Suppressor macrophage treated with lipopolysaccharide for 4 hours (primary cell): ENCODE measurements around the gene GLE1.

Experiments
- DNase-seq: peaks from one replicate; pipeline ENCODE4 v3.0.0-alpha.2; 2020

Gene GLE1, protein sequence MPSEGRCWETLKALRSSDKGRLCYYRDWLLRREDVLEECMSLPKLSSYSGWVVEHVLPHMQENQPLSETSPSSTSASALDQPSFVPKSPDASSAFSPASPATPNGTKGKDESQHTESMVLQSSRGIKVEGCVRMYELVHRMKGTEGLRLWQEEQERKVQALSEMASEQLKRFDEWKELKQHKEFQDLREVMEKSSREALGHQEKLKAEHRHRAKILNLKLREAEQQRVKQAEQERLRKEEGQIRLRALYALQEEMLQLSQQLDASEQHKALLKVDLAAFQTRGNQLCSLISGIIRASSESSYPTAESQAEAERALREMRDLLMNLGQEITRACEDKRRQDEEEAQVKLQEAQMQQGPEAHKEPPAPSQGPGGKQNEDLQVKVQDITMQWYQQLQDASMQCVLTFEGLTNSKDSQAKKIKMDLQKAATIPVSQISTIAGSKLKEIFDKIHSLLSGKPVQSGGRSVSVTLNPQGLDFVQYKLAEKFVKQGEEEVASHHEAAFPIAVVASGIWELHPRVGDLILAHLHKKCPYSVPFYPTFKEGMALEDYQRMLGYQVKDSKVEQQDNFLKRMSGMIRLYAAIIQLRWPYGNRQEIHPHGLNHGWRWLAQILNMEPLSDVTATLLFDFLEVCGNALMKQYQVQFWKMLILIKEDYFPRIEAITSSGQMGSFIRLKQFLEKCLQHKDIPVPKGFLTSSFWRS

DNA sequence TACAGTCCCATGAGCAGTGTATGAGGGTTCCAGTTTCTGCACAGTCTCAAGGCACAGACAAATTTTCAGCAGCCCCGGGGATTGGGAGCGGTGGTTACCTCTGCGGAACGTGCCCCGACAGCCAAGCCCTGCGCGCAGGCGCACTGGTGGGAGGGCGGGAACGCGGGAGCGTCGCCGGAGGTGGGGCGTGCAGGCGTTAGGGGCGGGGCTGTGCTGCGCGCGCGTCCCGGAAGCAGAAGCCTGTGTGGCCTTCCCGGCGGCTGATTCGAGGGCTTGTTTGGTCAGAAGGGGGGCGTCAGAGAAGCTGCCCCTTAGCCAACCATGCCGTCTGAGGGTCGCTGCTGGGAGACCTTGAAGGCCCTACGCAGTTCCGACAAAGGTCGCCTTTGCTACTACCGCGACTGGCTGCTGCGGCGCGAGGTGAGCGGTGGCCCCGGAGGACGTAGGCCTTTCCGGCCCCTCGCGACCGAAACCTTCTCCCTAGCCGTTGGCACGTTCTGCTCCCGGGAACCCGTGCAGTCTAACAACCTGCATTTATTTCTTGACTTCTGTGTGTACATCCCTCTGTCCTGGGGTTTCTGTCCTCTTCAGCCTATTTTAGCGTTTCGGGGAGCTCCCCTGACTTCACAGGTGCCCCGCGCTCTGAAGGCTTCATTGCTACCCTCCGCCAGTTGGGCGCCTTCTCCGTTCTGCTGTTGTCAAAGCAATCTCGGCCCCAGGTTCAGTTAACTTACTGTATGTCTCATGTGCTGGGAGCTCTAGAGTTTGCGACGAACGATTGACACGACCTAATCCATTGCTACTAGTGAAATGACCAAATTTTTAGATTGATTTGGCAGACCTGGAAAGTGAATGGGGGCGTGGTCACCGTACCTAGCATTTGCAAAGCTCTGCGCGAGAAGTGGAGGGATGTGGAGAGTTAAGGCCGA, at the start of gene GLE1:
TSS of gene GLE1 (plus strand) at position 235 of the 929 bp plus-strand sequence. CDS start at position 322, 87 bp downstream.
- peak; percentile 98 for DNase-seq

DNA sequence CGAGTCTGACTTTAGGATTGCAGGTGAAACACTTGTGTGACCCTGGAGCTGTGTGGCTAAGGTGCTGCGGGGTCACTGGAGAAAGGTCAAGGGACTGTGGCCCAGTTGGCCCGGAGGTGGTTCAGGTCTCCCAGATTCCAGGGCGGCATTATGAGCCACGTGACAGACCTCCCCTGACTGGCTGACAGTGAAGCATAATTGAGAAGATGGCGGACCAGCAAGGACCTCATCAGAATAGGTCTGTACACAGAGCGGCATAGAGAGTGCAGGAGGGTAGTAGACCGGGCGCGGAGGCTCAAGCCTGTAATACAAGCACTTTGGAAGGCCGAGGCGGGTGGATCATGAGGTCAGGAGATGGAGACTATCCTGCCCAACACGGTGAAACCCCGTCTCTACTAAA, 49.5 kb upstream of the GLE1 start:
- DNase-seq = no peak

DNA sequence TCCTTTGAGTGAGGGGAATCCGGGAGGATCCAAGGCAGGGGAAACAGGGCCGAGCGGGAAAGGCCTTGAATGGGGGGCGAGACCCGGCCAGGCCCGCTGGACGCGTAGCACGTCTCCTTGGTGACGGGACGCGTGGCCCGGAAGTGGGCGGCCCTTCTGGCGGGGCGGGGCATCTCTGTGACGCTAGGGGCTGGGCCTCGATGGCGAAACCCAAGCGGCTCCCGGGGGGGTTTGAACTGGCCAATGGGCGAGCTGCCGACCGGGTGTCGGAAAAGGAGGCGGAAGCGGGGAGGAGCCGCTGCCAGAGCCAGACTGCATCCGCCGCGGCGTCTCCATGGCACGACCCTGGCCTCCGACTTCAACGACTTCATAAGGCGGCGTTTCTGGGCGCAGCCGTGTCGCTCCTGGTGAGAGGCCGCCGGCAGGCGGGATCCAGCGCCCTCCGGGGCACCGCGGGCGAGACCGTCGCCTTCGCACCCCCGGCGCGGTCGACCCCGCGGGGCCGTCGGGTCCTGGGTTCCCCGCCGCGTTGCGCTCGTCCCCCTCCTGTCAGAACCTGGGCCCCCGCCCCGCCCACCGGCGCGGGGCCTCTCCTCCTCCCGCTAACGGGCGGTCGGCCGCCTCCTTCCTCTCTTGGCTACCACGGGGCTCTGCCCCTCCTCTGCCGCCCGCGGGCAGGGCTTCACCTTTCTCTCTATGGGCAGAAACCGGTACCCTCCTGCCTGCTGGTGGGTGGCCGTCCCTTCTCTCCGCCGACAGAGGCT, 48.5 kb upstream of the GLE1 start, which contains the start of gene ODF2:
TSS of gene ODF2 (plus strand) at position 158 of the 764 bp plus-strand sequence. CDS start at position 244, 86 bp downstream.
- DNase-seq = peak; percentile 98

DNA sequence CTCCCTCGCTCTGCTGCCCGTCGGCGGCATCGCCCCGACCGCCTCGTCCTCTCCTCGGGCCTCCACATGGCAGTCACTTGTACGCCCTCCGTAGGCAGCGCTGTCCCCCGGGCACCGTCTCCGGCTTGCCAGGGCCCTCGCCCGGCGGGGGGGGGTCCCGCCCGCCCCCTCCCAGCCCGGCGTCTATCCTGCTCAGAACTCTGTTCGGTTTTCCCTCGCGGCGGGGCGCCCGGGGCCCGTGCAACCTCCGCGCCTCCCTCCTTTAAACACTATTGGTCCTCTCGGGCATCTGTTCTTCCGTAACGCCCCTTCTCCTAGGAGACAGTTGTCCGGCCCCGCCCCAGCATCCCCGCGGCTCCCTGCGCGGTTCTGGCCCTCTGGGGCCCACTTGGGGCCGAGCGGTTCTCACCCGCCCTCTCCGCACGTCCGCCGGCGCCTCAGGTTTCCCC, 47.9 kb upstream of the GLE1 start:
- DNase-seq = peak; percentile 80

DNA sequence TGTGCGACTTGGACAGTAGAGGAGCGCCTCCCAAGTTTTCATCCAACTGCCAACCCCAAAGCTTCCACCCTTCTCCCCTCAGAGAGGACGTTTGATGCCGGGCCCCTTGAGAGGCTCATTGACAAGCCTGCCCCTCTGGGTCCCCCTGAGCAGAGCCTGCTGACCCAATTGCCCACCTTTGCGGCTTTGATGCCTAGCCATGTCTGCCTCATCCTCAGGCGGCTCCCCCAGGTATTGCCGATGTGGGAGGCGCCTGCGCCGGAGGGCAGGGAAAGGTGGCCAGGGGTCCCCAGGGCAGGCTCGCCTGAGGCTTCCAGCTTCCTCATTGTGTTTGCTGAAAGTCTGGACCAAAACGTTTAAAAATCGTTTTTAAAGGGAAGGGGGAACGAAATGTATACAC, 47.3 kb upstream of the GLE1 start:
- DNase-seq = no peak

DNA sequence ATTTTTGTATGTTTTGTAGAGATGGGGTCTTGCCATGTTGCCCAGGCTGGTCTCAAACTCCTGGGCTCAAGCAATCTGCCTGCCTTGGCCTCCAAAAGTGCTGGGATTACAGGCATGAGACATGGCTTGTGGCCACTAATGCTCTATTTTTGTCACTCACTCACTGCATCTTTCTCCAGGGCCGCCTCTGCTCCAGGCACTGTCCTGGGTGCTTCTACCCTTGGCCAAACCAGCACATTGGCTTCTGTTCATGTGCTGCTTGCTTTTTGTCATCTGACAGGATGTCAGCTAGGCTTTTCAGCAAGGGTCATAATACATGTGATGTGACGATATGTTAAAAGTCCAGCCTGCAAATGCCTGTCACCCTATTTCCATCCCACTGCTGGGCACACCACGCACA, 45.5 kb upstream of the GLE1 start:
- DNase-seq = no peak

DNA sequence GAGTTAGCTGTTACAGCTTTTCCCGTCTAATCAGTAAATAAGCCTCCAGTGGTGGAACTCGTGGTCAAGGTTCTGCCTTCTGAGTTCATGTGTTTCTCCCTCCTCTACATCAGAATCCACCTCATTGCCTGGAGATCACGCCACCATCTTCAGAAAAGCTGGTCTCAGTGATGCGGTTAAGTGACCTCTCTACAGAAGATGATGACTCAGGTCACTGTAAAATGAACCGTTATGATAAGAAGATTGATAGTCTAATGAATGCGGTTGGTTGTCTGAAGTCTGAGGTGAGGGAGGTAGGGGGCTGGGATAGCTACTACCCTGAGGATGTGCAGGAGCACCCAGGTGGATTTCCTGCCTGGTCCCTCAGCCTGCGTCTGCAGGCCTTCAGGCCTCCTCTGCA, 35.4 kb upstream of the GLE1 start:
- DNase-seq = no peak

DNA sequence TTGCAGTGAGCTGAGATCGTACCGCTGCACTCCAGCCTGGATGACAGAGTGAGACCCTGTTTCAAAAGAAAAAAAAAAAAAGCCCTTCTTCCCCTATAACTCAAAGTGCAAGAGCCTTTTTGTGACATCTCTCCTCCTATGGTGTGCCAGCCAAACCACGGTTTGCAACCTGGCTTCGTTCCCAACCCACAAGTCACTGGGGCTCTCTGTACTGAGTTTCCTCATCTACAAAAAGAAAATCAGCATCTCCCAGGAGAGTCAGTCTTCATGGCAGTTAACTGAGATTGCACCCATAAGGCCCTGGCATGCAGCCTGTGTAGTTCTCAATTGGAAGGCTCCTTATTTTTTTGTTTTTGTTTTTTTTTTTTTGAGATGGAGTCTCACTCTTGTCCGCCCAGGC, 34.0 kb upstream of the GLE1 start:
- peak; percentile 6 for DNase-seq

DNA sequence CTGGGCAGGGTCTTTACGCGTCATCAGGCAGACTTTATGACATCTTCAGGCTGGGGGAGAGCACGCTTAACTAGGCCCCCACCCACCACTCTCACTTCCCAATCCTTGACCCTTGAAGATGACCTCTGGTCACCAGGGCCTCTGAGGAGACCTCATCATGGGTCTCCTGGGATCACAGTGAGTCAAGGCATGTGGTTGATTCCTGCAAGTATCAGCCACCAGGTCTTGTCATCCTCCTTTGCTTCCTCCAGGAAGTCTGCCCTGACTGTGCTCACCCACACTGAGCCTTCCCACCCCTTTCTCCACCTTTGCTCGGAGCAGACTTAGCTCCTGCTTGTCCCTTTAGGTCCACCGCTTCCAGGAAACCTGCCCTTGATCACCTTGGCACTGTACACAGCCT, 31.4 kb upstream of the GLE1 start:
- peak; percentile 11 for DNase-seq

DNA sequence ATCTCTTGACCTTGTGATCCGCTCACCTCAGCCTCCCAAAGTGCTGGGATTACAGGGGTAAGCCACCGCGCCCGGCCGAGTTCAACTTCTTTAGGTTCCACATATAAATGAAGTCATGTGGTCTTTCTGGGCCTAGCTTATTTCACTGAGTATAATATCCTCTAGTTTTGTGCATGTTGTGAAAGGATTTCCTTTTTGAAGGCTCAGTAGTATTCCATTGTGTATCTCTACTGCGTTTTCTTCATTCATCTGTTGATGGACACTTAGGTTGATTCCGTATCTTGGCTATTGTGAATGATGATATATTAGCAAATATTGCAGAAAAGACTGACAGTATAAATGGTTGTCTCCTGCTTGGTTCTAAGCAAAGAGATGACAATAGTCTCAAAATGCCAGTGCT, 28.7 kb upstream of the GLE1 start:
- DNase-seq = no peak

DNA sequence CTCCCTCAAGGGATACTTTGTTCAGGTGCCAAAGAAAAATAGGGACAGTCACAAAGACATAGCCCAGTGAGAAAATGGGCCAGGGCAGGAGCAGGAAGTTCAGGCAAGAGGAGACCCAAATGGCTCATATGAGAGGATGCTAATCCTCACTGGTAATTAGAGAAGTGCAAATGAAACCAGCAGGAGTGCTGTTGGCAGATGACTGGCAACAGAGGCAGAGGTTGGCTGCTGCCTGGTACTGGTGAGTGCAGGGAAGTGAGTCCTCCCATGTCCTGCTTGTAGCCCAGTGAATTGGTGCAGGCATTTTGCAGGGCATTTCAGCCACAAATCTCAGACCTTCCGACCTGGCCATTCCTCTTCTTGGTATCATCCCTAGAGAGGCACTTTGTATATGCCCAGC, 25.3 kb upstream of the GLE1 start:
- DNase-seq = no peak

DNA sequence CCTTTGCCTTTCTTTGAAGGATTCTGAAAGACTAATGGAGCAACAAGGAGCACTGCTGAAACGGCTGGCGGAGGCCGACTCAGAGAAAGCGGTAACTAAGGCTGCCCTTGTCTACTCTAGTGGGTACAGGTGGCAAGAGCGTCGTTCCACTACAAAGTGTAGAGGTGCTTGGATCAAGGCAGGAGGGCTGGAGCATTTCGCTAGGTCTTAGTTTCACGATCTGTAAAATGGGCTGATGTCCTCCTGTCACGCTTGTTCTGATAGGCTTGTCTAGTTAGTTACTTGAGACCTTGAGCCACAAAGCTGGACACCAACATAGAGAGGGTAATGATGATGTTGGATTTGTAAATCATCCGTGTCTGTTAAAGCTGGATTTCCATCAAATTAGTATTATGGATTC, 23.0 kb upstream of the GLE1 start:
- no peak for DNase-seq

DNA sequence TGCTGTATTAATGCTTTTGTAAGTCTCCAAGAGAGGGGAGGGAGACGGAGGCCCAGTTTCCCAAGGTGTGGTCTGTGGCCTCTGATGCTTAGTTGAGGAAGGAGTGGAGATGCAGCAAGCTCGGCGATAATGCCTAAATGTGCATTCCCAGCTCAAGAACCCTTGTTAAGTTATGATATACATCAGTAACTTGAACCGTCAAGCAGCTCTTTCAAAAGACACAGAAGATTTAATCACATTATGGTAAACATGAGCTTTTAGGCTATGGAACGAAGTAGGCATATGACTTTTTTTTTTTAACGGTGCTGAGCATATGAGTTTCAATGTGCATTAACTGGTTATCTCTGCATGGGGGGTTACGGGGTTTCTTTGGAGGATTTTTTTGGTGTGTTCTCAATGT, 22.3 kb upstream of the GLE1 start:
- no peak for DNase-seq

DNA sequence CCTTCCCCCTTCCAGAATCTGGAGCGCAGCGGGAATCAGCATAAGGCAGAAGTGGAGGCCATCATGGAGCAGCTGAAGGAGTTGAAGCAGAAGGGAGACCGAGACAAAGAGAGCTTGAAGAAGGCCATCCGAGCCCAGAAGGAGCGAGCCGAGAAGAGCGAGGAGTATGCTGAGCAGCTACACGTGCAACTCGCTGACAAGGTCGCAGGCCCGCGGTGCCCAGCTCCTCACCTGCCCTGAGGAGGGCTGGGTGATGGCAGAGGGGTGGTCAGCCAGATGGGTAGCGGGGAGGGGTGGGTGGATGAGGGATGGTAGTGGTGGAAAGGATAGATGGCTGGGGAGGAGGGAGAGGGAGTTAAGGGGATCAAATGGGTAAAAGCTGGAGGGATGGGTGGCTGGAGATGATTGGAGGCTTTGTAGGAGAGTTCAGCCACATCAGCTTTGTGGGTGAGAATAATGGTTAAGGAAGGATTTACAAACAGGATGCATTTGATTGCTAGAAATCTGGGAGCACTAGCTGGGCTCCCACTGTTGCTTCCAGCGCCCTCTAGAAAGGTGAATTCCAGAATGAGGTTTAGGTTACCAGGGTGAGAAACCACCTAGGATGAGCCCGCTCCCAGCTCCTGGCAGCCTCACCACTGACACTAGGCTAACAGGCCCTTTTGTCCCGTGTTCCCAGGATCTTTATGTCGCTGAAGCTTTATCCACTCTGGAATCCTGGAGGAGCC, 19.7 kb upstream of the GLE1 start:
- no peak for DNase-seq

DNA sequence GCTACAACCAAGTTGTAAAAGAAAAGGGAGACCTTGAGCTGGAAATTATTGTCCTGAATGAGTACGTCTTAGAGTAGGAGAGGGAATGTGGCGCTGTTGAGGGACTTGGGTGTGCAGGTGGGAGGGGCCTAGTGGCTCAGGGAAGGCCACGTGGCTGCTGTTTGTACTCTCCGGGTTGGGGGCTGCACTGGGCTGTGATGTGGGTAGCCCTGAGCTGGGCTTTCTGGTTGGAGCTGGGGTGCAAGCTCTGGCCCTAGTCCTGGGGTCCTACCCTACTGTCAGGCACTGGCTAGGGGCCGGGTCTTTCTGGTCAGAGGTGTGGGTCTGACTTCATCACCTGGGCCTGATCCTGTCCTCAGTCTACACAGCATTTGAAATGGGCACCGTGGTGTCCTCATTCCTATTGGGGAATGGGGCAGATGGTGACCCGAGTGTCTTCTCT, 19.1 kb upstream of the GLE1 start:
- no peak for DNase-seq

DNA sequence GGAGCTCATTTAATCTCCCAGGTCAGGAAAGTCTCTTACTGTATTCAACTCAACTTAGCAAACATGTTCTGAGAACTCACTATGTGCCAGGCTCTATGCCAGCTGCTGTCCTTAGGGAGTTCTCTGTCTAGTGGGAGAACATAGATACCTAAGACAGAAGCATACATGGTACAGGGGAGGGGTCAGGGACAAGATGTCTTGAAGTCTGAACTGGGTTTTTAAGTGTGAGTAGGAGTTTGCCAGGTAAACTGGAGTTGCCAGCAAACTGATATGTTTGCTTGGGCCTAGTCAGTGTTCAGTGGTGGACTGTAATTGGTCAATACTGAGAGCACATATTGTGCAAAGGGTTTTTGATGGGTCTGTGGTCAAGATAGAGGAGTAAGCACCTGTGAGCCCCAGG, 18.3 kb upstream of the GLE1 start:
- no peak for DNase-seq

DNA sequence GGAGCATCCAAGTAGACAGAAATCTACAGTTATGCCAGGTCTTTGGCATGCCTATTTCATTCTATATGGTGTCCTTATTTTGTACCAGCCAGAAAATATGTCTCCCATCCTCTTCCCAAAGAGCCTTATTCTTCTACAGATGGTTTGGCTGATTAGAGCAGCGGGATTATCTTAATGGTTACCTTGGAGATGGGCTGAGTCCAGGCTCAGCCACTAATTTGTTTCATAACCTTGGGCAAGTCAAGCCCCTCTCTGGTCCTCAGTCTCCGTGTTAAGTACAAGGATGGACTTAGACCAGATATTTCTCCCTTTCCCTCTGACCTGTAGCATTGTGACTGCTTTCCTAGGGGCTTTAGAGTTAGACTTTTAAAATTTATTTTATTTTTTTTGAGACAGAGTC, 11.1 kb upstream of the GLE1 start:
- no peak for DNase-seq

DNA sequence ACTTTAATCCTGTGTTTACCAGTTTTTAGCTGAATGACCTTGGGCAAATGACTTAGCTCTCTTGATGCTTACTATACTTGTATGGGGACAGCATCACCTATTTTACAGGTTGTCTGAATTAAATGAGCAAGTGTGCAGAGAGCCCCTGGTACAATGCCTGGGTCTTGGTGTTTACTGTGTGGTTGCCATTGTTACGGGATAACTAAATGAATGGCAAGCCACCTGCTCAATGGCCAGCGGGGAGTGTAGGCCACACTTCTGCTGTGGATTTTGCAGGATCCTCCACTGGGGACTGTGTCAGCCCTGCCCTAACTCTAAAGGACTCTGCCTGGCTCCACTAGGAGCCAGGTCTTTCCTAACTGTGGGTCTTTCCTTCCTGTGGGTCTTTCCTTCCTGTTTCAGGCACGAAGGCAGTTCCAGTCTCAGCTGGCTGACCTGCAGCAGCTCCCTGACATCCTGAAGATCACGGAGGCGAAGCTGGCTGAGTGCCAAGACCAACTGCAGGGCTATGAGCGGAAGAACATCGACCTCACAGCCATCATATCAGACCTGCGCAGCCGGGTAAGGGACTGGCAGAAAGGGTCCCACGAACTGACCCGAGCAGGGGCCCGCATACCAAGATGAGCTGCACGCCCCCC, 10.3 kb upstream of the GLE1 start:
- peak; percentile 26 for DNase-seq

DNA sequence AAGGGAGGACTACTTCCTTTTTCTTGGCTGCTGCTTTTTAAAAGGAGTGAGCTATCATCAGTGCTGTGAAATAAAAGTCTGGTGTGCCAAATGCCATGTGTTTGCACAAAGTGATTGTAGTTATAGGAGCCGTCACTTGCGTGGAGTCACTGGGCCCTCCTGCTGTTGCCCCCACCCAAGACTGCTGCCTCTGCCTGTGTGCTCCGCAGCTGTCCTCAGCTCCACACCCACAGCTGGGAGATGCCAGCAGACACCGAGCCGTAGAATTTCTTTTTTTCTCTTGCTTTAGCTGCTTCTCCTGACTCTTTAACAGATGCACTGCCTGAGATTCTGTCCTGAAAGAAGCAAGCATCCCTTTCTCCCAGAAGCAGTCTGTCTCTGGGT, 9.8 kb upstream of the GLE1 start:
- no peak for DNase-seq

DNA sequence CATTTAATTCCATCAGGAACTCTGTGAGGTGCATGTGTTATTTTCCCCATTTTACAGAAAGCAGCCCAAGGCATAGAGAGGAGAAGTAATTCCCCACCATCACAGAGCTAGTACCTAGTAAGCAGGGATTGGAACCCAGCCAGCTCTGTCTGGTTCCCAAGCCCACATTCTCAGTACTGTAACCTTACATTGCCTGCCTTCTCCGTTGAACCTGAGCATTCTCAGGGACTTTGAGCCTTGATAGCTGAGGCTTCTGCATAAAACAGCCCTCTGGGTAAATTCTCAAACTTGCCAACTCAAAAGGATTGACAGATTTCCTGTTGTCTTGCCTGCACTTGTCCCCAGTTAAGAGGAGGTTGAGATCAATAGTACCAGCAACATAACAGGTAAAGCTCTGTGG, 9.2 kb upstream of the GLE1 start:
- no peak for DNase-seq

DNA sequence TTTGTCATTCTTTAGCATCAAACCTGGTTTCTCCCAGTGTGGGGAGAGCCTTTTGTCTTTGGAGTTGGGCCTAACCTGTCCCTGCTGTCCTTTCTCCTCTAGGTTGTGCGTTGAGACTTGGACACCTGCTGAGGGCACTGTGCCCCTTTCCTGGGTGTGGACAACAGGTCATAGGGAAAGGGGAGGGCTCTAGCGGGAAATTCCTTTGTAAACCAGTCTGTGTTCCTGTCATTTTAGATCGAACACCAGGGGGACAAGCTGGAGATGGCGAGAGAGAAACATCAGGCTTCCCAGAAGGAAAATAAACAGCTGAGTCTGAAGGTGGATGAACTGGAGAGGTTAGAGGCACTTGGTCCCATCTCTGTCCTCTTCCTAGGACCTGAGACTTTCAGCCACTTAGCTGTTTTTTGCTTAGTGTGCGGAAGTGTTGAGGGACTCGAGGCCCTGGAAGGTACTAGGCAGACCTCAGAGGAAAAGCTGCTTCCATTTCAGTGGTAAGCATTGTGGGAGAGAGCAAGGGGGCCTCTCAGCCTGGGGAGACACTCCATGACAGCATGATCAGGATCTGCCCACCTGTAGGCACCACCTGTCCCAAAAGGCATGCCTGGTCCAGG, 8.6 kb upstream of the GLE1 start:
- DNase-seq = no peak
